Ishikawa (cell line): ENCODE data around the gene MACROD2.

Experiments used
- CEBPB ChIP-seq: IDR thresholded peaks from 2 replicates; pipeline ENCODE4 v1.6.1; 2012
- CREB1 ChIP-seq: IDR thresholded peaks from 2 replicates; pipeline ENCODE4 v1.6.1; 2012; ENCODE audit warnings: low read depth
- EGR1 ChIP-seq: IDR thresholded peaks from 2 replicates; pipeline ENCODE4 v1.6.1; 2012
- EP300 ChIP-seq: IDR thresholded peaks from 2 replicates; pipeline ENCODE4 v1.6.1; 2012; ENCODE audit warnings: borderline replicate concordance
- FOXM1 ChIP-seq: IDR thresholded peaks from 2 replicates; pipeline ENCODE4 v1.6.1; 2012; ENCODE audit warnings: low read depth, borderline replicate concordance
- MAX ChIP-seq: IDR thresholded peaks from 2 replicates; pipeline ENCODE4 v1.6.1; 2012
- NFIC ChIP-seq: IDR thresholded peaks from 2 replicates; pipeline ENCODE4 v1.6.1; 2012
- RAD21 ChIP-seq: IDR thresholded peaks from 2 replicates; pipeline ENCODE4 v1.6.1; 2012; ENCODE audit warnings: low read depth
- REST ChIP-seq: IDR thresholded peaks from 2 replicates; pipeline ENCODE4 v1.6.1; 2012; ENCODE audit warnings: low read depth, mild to moderate bottlenecking
- TAF1 ChIP-seq: IDR thresholded peaks from 2 replicates; pipeline ENCODE4 v1.6.1; 2012; ENCODE audit warnings: low read depth, mild to moderate bottlenecking
- TCF12 ChIP-seq: IDR thresholded peaks from 2 replicates; pipeline ENCODE4 v1.6.1; 2012; ENCODE audit warnings: low read depth
- TEAD4 ChIP-seq: IDR thresholded peaks from 2 replicates; pipeline ENCODE4 v1.6.1; 2012
- USF1 ChIP-seq: IDR thresholded peaks from 2 replicates; pipeline ENCODE4 v1.6.1; 2012
- YY1 ChIP-seq: IDR thresholded peaks from 2 replicates; pipeline ENCODE4 v1.6.1; 2012; ENCODE audit warnings: low read depth
- ZBTB7A ChIP-seq: IDR thresholded peaks from 2 replicates; pipeline ENCODE4 v1.6.1; 2012; ENCODE audit warnings: low read depth

The MACROD2 gene

GRCh38 chr20:14582855-14583254, 587.5 kb downstream of the MACROD2 start:
- no peak for TF ChIP-seq TAF1
- TF ChIP-seq EGR1: no peak
- no peak for TF ChIP-seq YY1
- no peak for TF ChIP-seq NFIC

- TF ChIP-seq EP300: no peak
- no peak for TF ChIP-seq CREB1
- no peak for TF ChIP-seq CEBPB
- no peak for TF ChIP-seq MAX
- no peak for TF ChIP-seq TCF12
- TF ChIP-seq EGR1: no peak
- TF ChIP-seq FOXM1: no peak
- no peak for TF ChIP-seq ZBTB7A
- no peak for TF ChIP-seq YY1
- no peak for TF ChIP-seq USF1
These were observed 588.1 kb downstream of the MACROD2 start for GRCh38 chr20:14583413-14583812.

GRCh38 chr20:14589383-14589782, 594.1 kb downstream of the MACROD2 start:
- no peak for TF ChIP-seq ZBTB7A
- TF ChIP-seq NFIC: no peak
- no peak for TF ChIP-seq TCF12
- TF ChIP-seq TEAD4: no peak
- TF ChIP-seq TAF1: no peak
- no peak for TF ChIP-seq USF1
- no peak for TF ChIP-seq MAX
- no peak for TF ChIP-seq REST
- TF ChIP-seq EP300: no peak
- TF ChIP-seq CEBPB: no peak
- TF ChIP-seq EGR1: no peak
- TF ChIP-seq RAD21: no peak
- TF ChIP-seq YY1: no peak
- TF ChIP-seq CREB1: no peak
- no peak for TF ChIP-seq FOXM1

- TF ChIP-seq FOXM1 (no peak), YY1 (no peak), NFIC (no peak), REST (no peak), RAD21 (no peak), EGR1 (no peak), TEAD4 (no peak), USF1 (no peak), ZBTB7A (no peak), TAF1 (no peak), CEBPB (no peak), CREB1 (no peak)
These were observed 599.7 kb downstream of the MACROD2 start for GRCh38 chr20:14595051-14595450.

- TF ChIP-seq EGR1 (no peak), NFIC (no peak), REST (no peak), USF1 (no peak), RAD21 (no peak), YY1 (no peak), TCF12 (no peak), CREB1 (no peak), CEBPB (no peak), FOXM1 (no peak), EP300 (no peak), MAX (no peak), TAF1 (no peak), ZBTB7A (no peak), TEAD4 (no peak)
These were observed 601.9 kb downstream of the MACROD2 start for GRCh38 chr20:14597206-14597715.
